Endothelial cell of umbilical vein (primary cell): ENCODE measurements around the gene CCDC146. TPM values are rescaled to one million over a fixed set of nuclear protein-coding genes. Genes with fewer than 3 reads are reported as not detected.

Experiments
- BruUV-seq: library from RNA; stranded (reverse); fragments of 400-500 nt; replicated peaks from 2 replicates; lab custom pipeline; 2021; lab: Mats Ljungman, UMichigan
- CTCF ChIA-PET: fragments of 300-600, 350-600 bp; sonication (Branson Sonifier 250); formaldehyde crosslinking; loops from one replicate; lab custom pipeline; 2021; ENCODE audit warnings: antibody characterized with exemption, inconsistent platforms; lab: Charles Lee
- POLR2A ChIA-PET: fragments of 300-600, 350-600 bp; sonication (Branson Sonifier 250); formaldehyde crosslinking; loops from one replicate; lab custom pipeline; 2021; ENCODE audit warnings: antibody characterized with exemption, inconsistent platforms; lab: Charles Lee
- DNase-seq: peaks from one replicate; pipeline ENCODE4 v3.0.0-alpha.2; 2011; ENCODE audit warnings: low read depth, low spot score
- FAIRE-seq: peaks from 2 replicates; lab custom pipeline; 2011; peaks lifted over from hg19 to GRCh38; lab: Jason Lieb, UNC
- H2AFZ ChIP-seq: 2 replicates; pipeline ENCODE4 v1.6.0; 2012; ENCODE audit warnings: low read depth, low read length, control low read depth, inconsistent platforms
- H3K27ac ChIP-seq: 2 replicates; pipeline ENCODE4 v1.5.1; 2011; ENCODE audit warnings: low read depth, mild to moderate bottlenecking, control low read depth, low read length, moderate library complexity; ENCODE audit not compliant: insufficient read depth
- H3K27me3 ChIP-seq, 2 experiments: 2 replicates each; pipeline versions ENCODE4 v1.6.0 to v1.6.1; 2011; ENCODE audit warnings: low read length in 2 of 2, mixed read lengths in 1 of 2; ENCODE audit not compliant: control insufficient read depth in 2 of 2, insufficient read depth in 2 of 2
- H3K36me3 ChIP-seq, 2 experiments: 2 replicates in 1 of 2; 3 replicates in 1 of 2; pipeline ENCODE4 v1.5.1; 2011; ENCODE audit warnings: low read length in 2 of 2, mild to moderate bottlenecking in 1 of 2, moderate library complexity in 1 of 2; ENCODE audit not compliant: control insufficient read depth in 2 of 2, insufficient read depth in 2 of 2; ENCODE audit errors: extremely low read depth in 1 of 2
- H3K4me1 ChIP-seq: 3 replicates; pipeline ENCODE4 v1.5.1; 2011; ENCODE audit warnings: mild to moderate bottlenecking, low read length; ENCODE audit not compliant: control insufficient read depth, insufficient read depth; ENCODE audit errors: extremely low read depth
- H3K4me2 ChIP-seq: 2 replicates; pipeline ENCODE4 v1.6.1; 2011; ENCODE audit warnings: low read length, control low read depth, mixed read lengths; ENCODE audit not compliant: insufficient read depth
- H3K4me3 ChIP-seq, 3 experiments: fragments of 200-600 bp in 1 of 3; sonication (generic), shearing (Covaris generic) in 1 of 3; replicated peaks in 1 of 3; 2 replicates each; pipeline ENCODE4 v1.5.1; 2011 to 2016; ENCODE audit warnings: control low read depth in 3 of 3, low read length in 3 of 3, mild to moderate bottlenecking in 2 of 3, inconsistent platforms in 1 of 3, low read depth in 1 of 3, moderate library complexity in 1 of 3; ENCODE audit not compliant: insufficient read depth in 1 of 3
- H3K79me2 ChIP-seq: 2 replicates; pipeline ENCODE4 v1.6.0; 2012; ENCODE audit warnings: low read length, inconsistent platforms; ENCODE audit not compliant: control insufficient read depth, insufficient read depth
- H3K9ac ChIP-seq: replicated peaks from 2 replicates; pipeline ENCODE3; 2011; ENCODE audit warnings: low read length, control low read depth; ENCODE audit not compliant: insufficient read depth; ENCODE audit errors: extremely low read depth
- H3K9me1 ChIP-seq: replicated peaks from 3 replicates; pipeline ENCODE4 v1.6.0; 2011; ENCODE audit warnings: mild to moderate bottlenecking, low read length; ENCODE audit not compliant: control insufficient read depth, insufficient read depth; ENCODE audit errors: extremely low read depth
- H3K9me3 ChIP-seq: replicated peaks from 2 replicates; pipeline ENCODE4 v1.5.1; 2012; ENCODE audit warnings: low read length, inconsistent platforms; ENCODE audit not compliant: control insufficient read depth, insufficient read depth
- H4K20me1 ChIP-seq: replicated peaks from 2 replicates; pipeline ENCODE3; 2011; ENCODE audit warnings: mild to moderate bottlenecking, low read length; ENCODE audit not compliant: control insufficient read depth, insufficient read depth; ENCODE audit errors: extremely low read depth
- CTCF ChIP-seq, 2 donors: IDR thresholded peaks; 1 replicate in 1 of 2; 2 replicates in 1 of 2; pipeline ENCODE4 v1.5.1; 2011; ENCODE audit warnings: low read length in 2 of 2, mild to moderate bottlenecking in 2 of 2, moderate library complexity in 2 of 2, control low read depth in 1 of 2, inconsistent platforms in 1 of 2, low read depth in 1 of 2; ENCODE audit not compliant: insufficient read depth in 1 of 2; ENCODE audit errors: extremely low read depth in 1 of 2
- EZH2 ChIP-seq: IDR thresholded peaks from 2 replicates; pipeline ENCODE4 v1.6.1; 2012; ENCODE audit warnings: borderline replicate concordance, low read depth, mild to moderate bottlenecking, moderate library complexity, low read length, inconsistent platforms; ENCODE audit not compliant: severe bottlenecking
- FOS ChIP-seq: IDR thresholded peaks from 2 replicates; pipeline ENCODE4 v1.6.1; 2011; ENCODE audit warnings: mild to moderate bottlenecking, low read length, moderate library complexity, borderline replicate concordance; ENCODE audit not compliant: insufficient read depth
- GATA2 ChIP-seq: IDR thresholded peaks from 2 replicates; pipeline ENCODE4 v1.7.0; 2011; ENCODE audit warnings: low read depth, mild to moderate bottlenecking, moderate library complexity, mixed read lengths, low read length; ENCODE audit not compliant: insufficient read length, insufficient read depth
- JUN ChIP-seq: IDR thresholded peaks from 2 replicates; pipeline ENCODE4 v1.6.1; 2011; ENCODE audit warnings: borderline replicate concordance, low read depth; ENCODE audit not compliant: insufficient read length, insufficient read depth
- MAX ChIP-seq: IDR thresholded peaks from 2 replicates; pipeline ENCODE4 v1.6.1; 2011; ENCODE audit not compliant: insufficient read depth, insufficient read length
- MYC ChIP-seq: IDR thresholded peaks from one replicate; pipeline ENCODE4 v1.6.1; 2011; ENCODE audit warnings: mild to moderate bottlenecking, low read depth, low read length
- POLR2A ChIP-seq: IDR thresholded peaks from 2 replicates; pipeline ENCODE4 v1.6.1; 2012; ENCODE audit warnings: low read depth, mild to moderate bottlenecking, control low read depth, low read length
- POLR2AphosphoS5 ChIP-seq: IDR thresholded peaks from 2 replicates; pipeline ENCODE4 v1.6.1; 2012; ENCODE audit warnings: low read depth, mild to moderate bottlenecking, control low read depth, low read length, moderate library complexity; ENCODE audit not compliant: insufficient read depth
- dilution Hi-C: fragments of 300-500 bp; cut with MboI; formaldehyde crosslinking; loops from one replicate; pipeline ENCODE4 v1.15.0; 2019; ENCODE audit warnings: low sequenced_read_pairs; ENCODE audit not compliant: extremely low pct_ligation_motif_present
- intact Hi-C: fragments of 100-400 bp; cut with micrococcal nuclease; formaldehyde crosslinking; loops from one replicate; pipeline ENCODE4 v1.10.0; 2022
- polyA plus RNA-seq, 4 experiments: library from polyadenylated mRNA; depleted of rRNA in 3 of 4; stranded (reverse) in 3 of 4; unstranded in 1 of 4; fragments of >200 nt; gene quantifications; 2 replicates each; pipeline versions ENCODE4 v1.2.1 to v1.2.3, GENCODE V29; 2011 to 2012; ENCODE audit warnings: missing spikeins in 1 of 4
- total RNA-seq: library from RNA; stranded (reverse); gene quantifications from 2 replicates; pipeline ENCODE4 v1.2.3, GENCODE V29; 2021

CCDC146 gene
- total and polyA plus RNA-seq, 2 donors (not counting 3 experiments of a cell fraction or from before 2014, with no cell fraction given), result 0.65 to 2.2 TPM

- no peak for TF ChIP-seq JUN
- TF ChIP-seq POLR2A, result no peak
- no peak for TF ChIP-seq CTCF (IDR thresholded peaks at IDR 0.05; ENCODE audit: extremely low read depth in 1 of 2, insufficient read depth in 1 of 2, low read depth in 1 of 2, low read length in 2 of 2)
- TF ChIP-seq MYC, result no peak
- TF ChIP-seq FOS, result no peak
- TF ChIP-seq GATA2, result no peak
- no peak for TF ChIP-seq EZH2
- TF ChIP-seq POLR2AphosphoS5, result no peak
- TF ChIP-seq MAX, result no peak
- Histone ChIP-seq H3K4me1 (peaks cover 5% of the 10 kb centered on the region), H3K27me3 (no peaks in the 10 kb centered on the region), H3K4me3 (no peak overlapping the region), H3K27ac (no peak overlapping the region), H3K9me3 (no peaks in the 10 kb centered on the region), H3K79me2 (no peaks in the 10 kb centered on the region), H3K4me2 (no peak overlapping the region), H4K20me1 (no peaks in the 10 kb centered on the region), H3K36me3 (no peaks in the 10 kb centered on the region), H3K9ac (no peak overlapping the region), H2AFZ (no peak overlapping the region), H3K9me1 (no peaks in the 10 kb centered on the region)
- ChIA-PET CTCF (no interaction called here), POLR2A (no interaction called here)
- intact Hi-C loops, result no loop called here
- no TSS peak for BruUV-seq
- DNase-seq, result no peak
- dilution Hi-C loops, result no loop called here
- FAIRE-seq, result no peak
These were observed 139.9 kb downstream of the CCDC146 start for GRCh38 chr7:77262316-77262715.
